A204.1 (cell line): ENCODE data around the gene GPC3.
"Not testable (repeated sequence)": the region's sequence is repeated elsewhere in the genome, so short reads cannot be mapped to it uniquely, and the experiment has no call there.

Experiments
- FAIRE-seq: peaks from 2 replicates; lab custom pipeline; 2012; peaks lifted over from hg19 to GRCh38; lab: Jason Lieb, UNC

Gene GPC3

DNA sequence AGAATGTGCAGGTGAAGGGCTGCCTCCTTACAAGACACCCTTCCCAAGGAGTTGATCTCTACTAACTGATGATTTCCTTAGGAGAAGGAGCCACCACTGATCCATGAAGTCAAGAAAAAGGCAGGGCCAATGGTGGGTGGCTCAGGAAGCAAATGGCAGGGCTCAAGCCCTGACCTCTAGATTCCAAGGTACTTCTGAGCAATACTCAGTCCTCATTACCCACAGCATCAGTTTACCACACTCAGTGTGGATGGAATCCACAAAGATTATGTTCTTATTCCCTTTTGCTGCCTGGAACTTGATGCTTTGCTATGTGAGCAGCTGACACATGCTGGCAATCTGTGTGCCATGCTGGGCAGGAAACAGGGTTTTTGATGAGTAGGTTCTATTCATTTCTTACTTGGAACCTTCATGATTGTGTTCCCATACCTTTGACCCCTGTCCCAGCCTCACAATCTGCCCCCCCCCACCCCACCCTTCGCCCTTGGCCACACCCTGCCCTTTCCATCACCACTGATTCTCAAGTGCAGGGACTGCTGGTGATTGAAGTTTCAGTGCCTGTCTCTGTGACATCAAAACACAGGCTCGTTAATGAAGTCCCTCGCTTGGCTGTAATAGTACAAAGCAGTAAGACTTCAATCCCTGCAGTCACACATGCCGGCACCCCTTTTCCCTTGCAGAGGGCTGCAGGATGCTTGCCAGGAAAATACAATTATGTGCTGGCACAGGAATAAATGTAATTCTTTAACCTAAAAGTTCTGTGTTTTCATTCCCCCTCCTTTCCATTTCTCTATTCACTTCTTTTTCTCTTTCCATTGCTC lies 434.5 kb downstream of the GPC3 start:
- no peak for FAIRE-seq

DNA sequence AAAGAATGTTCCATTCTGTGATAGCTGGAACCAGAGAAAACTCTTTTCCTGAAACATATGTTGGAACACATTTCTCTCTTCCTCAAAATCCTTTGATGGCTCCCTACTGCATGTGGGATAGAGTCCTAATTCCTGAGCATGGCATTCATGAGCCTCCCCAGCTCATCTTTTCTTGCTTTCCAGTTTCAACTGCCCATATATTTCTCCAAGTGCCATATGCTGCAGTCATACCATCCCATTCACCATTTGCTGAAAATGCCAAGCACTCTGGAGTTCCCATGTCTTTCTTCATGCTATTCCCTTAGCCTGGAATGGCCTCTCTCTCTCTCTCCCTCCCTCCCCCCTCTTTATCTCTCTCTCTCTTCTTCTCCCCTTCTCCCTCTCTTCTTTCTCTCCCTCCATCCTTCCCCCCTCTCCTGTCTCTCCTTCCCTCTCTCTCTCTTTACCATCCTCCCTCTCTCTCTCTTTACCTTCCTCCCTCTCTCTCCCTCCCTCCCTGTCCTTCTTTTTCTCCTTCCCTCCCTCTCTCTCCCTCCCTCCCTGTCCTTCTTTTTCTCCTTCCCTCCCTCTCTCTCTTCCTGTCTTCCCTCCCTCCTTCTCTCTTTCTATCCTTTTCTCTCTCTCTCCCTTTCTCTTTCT lies 436.0 kb downstream of the GPC3 start:
- no peak for FAIRE-seq

DNA sequence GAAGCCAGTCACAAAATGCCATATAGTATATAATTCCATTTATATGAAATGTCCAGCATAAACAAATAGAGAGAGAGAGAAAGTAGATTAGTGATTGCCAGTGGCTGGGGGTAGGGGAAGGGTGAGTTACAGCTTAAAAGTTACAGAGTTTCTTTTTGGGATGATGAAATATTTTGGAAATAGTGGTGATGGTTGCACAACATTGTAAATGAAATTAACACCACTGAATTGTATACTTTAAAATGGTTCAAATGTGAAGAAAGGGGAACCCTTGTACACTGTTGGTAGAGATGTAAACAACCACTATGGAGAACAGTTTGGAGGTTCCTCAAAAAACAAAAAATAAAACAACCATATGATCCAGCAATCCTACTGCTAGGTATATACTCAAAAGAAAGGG lies 439.0 kb downstream of the GPC3 start:
- FAIRE-seq = no peak

DNA sequence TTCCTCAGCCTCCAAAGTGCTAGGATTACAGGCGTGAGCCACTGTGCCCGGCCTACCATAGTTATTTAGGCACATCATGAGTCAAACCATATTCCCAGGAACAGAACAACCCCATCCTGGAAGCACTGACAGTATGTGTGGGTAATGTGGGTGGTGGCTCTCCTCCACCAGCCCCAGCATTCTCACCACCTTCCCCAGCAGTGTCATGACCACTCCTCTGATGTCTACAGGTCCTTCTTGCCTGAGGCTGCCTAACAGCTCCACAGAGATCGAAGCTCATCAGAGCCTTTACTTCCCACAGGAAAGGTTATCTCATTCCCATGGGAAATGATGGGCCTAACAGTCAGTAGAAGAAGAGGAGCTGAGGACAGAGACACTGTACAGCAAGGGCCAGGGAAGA lies 440.6 kb downstream of the GPC3 start:
- no peak for FAIRE-seq

DNA sequence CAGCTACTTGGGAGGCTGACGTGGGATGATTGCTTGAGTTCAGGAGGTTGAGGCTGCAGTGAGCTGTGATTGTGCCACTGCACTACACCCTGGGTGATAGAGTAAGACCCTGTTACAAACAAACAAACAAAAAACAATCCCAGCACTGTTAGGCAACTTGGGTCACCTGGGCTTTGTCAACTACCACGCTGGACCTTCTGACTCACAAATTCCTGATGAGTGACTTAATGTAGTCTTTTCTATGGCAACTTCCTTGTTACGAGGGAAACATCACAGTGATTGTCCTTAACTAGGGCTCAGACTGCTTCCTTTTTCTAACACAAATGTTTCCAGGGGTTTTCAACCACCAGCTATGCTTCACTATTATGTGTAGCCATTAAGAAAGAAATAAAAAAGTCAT lies 441.3 kb downstream of the GPC3 start:
- no peak for FAIRE-seq

DNA sequence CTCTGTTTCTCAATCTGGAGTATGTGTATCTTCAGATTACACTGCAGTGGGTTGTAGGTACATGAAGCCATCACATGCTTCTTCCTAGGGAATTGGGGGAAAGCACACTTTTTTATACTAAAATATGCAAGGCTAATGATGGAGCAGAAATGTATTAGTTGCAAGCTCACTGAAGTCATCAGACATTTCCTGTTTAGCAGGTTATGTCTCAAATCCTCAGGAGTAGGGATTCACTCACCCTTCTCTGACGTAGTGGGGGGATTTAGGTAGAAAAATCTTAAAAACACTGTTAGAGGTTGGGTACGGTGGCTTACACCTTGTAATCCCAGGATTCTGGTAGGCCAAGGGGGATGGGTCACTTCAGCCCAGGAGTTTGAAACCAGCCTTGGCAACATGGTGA lies 441.7 kb downstream of the GPC3 start:
- no peak for FAIRE-seq

DNA sequence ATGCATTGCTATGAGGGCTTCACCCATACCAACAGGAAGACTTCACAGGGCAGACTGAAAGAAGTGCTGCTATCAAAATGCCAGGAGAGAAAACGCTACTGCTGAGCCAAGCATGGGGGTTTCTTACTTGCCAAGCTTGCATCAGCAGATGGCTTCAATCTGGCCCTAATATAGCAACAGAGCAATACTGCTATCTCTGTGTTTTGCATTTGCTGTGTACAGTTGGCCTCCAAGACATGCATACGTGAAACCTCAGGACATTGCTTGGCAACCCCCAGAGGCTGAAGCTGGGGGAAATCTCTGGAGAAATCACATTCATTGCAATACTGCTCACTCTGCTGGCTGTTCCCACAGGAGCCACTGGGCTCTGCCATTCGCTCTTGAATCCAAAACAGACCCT lies 442.9 kb downstream of the GPC3 start:
- FAIRE-seq = no peak

DNA sequence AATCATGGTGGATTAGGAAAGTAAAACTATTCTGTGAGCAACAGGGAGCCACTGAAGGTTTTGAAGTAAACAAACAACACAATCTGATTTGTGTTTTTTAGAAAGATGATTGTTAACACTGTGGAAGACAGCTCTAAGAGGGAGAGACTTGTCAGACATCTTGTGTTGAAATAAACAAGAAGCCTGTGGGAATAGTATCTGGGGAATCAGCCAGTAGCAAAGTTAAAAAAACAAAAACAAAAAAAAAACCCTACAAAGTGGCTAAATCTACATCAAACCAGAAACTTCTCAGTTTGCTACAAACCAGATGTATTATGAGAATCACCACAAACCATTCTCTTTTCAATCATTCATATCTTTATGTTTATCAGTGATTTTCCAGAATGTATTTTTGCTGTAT lies 444.4 kb downstream of the GPC3 start:
- no peak for FAIRE-seq

DNA sequence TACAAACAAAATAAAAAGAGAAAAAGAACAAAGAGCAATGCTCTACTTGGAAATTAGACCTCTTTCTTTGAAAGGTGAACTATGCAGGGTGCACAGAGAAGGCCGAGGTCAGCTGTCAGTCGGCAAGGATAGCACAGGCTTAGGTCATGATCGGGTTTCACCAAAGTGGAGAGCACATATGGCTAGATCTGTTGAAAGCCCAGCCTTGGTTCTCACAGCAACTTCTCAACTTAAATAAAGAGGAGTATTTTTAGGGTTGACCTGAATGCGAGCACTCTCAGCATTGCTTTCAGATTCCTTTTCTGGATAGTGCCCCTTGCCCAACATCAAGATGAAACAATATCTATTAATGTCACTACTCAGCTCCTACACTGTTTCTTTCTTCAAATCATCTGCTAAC lies 447.2 kb downstream of the GPC3 start:
- no peak for FAIRE-seq

DNA sequence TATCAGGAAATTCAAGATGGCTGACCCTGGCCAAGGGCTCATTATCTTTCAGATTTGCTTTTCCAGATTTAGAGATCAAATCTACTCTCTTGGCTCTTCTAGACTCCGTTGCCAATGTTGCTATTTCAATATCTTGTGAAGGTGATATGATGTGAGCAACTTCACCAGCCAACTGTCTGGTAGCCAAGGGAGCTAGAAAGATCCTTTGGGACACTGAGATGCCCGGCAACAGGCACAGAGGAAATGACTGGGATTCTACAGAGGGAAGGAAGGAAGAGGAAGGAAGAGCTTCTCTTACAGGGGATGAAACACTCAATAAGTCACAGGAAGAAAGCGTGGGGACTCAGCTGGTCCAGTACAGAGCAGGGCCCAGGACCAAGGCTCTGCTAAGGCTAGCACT lies 448.3 kb downstream of the GPC3 start:
- no peak for FAIRE-seq

DNA sequence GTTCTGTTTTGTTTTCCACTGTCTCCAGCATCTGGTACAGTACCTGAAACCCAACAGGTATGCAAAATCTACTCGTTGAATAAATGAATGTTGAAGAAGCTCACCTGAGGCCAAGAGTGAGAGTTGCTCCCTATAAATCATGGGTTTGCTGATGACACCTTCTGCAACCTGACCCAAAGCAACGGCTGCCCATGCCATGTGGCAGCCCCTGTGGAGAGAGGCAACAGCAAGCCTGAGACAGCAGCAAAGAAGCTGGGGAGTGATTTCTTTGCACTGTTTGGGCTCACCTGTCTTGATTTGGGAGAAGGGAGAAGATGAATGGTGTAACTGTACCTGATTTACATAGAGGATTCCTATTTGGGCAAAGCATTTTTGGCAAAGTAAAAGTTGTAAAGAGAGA lies 450.3 kb downstream of the GPC3 start:
- FAIRE-seq = no peak

DNA sequence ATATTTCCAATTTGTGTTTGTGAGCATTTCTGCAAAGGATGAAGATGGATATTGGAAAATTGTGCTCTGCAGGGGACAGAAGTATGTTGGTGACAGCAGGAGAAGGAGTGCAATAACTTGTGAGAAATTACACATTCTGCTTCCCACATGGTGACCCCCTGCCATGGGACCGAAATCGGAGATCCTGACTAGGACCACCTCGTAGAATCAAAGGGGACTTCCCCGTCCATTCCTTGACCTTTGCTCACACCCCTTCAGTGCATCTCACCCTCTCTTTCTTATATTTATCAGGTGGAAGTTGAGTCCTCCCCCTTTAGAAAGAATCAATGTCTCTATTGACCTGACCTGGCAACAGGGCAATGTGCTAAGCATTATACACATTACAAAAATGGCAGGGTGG lies 451.2 kb downstream of the GPC3 start:
- no peak for FAIRE-seq

DNA sequence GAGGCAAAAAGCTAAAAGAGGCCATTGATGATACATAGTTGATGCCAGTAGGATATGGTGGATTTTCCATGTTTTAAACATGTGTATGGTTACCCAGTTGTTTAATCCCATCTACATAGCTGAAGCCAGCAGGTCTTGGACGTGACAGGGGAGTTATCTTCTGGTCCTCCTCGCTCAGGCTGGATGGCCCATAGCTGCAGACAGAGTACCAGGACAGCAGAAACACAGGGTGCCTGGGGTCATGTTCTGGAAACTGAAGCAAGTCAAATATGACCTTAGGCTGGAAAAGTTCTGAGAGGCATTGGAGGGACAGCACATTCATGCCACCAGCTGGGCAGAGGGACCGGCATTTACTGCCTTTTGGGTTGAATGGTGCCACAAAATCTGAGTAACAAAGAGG lies 452.1 kb downstream of the GPC3 start:
- no peak for FAIRE-seq

DNA sequence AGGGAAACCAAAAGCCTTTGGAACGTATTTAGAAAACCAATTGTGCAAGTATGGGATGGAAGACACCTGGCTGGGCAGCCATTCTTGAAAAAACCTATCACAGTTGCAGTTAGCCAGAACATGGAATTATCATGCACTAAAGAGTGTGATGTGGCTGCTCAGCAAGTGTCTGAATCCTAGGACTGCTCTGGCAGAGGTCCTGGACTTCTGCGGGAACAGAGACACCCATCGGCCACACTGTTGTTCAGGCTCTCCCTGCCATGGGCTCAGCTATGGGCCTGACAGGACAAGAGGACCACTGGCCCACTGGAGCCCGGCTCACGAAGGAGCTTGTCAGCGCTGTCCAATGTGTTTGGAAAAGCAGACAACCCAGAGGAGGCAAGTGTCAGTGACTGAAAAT lies 454.4 kb downstream of the GPC3 start:
- no peak for FAIRE-seq

DNA sequence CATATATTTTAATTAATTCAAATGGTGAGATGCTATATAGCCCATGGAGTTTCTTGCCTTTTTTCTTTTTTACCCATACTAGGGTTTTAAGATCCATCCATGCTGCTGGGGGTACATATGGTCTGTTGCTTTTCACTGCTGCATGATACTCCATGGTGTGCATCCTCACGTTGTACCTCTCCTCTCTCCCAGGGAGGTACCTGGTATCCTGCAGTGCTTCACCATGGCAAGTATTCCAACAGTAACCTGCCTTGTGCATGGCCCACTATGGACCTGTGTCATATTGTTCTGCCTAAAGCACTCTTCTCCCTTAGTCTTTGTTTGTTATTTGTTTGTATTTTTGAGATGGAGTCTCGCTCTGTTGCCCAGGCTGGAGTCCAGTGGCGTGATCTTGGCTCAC lies 455.8 kb downstream of the GPC3 start:
- FAIRE-seq = no peak

DNA sequence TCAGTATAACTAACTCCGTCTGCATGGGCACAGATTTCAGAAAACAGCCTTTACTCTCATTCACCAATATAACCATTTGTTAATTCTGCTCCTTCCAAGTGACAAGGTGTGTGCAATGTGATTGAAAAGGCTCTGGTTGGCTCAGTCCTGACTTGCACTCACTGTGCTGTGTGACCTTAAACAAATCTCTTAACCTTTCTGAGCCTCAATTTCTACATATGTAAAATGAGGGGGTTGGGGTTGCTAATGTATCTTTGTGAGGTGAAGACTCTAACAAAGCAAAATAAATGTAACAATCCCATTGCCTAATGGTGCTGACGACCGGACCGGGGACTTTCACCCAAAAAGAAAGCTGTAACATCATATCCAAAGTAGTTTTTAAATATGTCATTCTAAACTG lies 457.6 kb downstream of the GPC3 start:
- no peak for FAIRE-seq

DNA sequence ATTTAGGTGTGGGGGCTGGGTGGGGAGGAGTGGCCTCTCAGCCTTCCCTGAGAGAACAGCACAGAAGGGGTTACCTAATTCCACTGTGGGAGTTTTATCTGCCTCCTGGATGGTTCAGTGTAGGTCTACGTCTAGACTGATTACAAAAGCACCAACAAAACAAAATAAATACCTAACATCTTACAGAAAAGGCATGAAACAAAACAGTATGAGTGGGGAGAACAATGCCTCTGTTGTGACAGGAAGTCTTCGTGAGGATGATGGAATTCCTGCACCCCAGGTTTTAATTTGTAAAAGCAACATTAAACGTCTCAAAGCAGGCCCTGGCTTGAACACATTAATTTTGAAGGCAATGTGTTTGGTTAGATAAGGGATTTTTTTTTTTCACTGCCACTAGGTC lies 458.0 kb downstream of the GPC3 start:
- no peak for FAIRE-seq

DNA sequence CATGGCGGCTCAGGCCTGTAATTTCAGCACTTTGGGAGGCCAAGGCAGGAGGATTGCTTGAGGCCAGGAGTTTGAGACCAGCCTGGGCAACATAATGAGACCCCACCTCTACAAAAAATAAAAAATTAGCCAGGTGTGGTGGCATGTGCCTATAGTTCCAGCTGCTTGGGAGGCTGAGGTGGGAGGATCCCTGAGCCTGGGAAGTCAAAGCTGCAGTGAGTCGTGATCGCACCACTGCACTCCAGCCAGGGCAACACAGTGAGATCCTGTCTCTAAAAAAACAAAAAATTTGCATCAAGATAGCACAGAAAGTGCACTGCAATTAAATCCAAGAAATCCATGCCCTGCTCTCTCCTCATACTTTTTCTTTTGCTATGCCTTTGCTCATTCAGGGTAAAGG lies 458.6 kb downstream of the GPC3 start:
- FAIRE-seq = not testable (repeated sequence)

DNA sequence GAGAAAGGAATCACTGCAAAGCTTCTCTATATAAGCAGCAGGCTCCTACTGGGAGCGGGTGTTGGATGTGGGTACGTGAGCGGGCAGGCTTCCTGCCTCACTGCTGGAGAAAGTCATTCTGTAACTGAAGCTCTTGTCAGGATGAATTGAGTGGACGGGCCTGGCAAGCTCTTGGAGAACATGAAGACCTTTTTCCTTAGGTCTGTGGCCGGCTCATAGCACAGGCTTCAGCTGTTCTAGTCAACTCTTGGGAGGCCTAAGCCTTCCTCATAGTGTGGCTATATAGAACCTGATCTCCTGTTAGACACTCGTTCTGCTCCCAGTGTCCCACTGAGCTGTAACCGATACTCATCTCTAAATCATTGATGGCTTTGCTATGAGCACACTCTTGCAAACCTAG lies 461.9 kb downstream of the GPC3 start:
- no peak for FAIRE-seq

DNA sequence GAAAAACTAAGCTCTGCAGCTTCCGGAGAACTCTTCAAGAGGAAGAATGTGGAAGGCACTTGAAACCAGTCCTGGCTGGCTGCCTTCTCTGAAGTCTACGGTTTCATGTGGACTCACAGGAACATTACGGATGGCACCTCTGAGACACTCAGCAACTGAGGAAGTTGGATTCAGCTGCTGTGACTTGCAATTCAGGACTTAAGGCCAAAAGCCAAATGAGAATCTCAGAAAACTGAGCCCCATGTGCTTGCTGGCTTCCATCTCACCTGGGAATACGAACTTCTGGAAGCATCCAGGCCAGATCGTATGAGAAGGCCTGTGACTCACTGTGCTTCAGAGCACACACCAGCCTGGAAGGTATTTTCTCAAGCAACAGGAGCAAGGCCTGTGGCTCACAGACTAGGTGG lies 462.3 kb downstream of the GPC3 start:
- no peak for FAIRE-seq

DNA sequence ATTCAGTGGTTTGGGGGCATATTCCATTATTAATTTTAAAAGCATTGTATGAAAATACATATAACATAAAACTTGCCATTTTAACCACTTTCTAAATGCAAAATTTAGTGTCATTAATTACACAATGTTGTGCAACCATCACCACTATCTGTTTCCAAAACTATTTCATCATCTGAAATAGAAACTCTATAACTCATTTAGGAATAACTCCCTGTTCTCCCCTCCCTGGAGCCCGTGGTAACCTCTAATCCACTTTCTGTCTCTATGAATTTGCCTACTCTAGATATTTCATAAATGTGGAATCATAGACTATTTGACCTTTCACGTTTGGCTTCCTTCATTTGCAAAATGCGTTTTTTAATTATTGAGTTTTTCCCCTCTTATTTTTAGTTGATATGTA lies 468.7 kb downstream of the GPC3 start:
- FAIRE-seq = no peak

DNA sequence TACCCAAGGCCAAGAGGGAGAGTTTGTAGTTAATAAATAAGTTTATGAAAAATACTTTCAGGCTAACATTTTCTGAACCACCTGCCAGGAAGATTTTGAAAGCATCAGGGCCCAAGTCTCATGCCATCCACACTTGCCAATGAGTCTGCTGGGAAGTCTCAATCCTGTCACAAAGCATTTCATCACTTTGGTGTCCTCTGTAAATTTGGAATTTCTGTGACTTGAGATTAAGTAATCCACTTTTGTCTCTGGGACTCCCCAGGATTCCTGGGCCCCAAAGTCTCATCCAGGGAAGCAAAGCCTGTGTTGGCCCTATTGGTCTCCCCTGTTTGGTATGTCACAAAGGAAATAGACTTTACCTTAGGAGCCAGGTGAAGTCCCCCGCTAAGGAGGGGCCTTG lies 470.9 kb downstream of the GPC3 start:
- FAIRE-seq = no peak

DNA sequence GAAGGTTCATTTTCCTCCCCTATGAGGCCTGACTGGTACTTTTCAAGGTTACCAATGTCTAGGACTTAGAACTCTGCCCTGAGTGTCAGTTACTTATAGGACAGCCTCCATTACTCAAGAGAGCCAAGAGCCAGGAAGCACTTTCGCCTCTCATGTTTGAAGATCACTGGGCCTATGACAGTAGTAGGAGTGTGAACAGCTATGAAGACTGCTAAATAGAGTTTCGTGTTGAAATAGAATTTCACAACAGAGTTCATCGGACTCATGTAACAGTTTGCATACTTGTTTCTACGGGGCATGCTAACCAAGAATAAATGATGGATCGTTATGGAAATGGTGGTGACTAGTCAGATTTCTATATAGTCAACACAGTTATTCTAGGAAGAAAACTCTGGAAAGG lies 472.3 kb downstream of the GPC3 start:
- FAIRE-seq = no peak

DNA sequence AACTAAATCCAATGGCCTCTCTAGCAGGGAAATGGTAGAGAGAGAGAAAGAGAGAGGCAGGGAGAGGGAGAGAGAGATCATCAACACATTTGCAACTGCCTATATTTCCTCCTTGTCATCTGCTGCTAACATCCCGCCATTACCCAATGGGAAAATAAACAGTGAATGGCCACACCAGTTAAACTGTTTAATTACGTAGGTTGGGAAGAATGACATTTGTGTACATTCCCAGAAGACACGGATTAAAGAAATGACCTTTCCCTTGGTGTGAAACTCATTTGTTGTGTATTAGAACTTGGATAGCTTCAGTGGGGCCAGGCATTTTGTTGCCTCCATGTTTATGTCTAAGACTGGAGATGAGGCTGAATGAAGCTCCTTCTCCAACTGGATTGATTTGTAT lies 474.4 kb downstream of the GPC3 start:
- FAIRE-seq = no peak
